GM12878 (cell line): ENCODE measurements around the gene NF1. TPM values are rescaled to one million over a fixed set of nuclear protein-coding genes. Genes with fewer than 3 reads are reported as not detected.
A peak's percentile ranks its signal among the peaks of the same experiment; 100 is the strongest.

Experiments used
- BHLHE40 ChIP-seq, 2 experiments: fragments of 450-650 bp in 1 of 2; IDR thresholded peaks; 2 replicates each; pipeline ENCODE4 v1.6.1; 2011 to 2017; ENCODE audit warnings: low read depth in 2 of 2, borderline replicate concordance in 1 of 2, improper control_type of control experiment in 1 of 2, low read length in 1 of 2, mild to moderate bottlenecking in 1 of 2
- CREM ChIP-seq: IDR thresholded peaks from 2 replicates; pipeline ENCODE4 v1.6.1; 2014; ENCODE audit warnings: antibody characterized with exemption, low read depth
- HSF1 ChIP-seq: fragments of 150-350 bp; IDR thresholded peaks from 2 replicates; pipeline ENCODE4 v1.6.1; 2014; ENCODE audit warnings: mild to moderate bottlenecking, low read depth, low read length
- KAT2A ChIP-seq: conservative IDR thresholded peaks from 2 replicates; pipeline ENCODE4 v1.6.1; 2011; ENCODE audit warnings: low read depth, low read length; ENCODE audit not compliant: control insufficient read depth
- KLF5 ChIP-seq: fragments of 450-650 bp; IDR thresholded peaks from 2 replicates; pipeline ENCODE4 v1.6.1; 2014; ENCODE audit warnings: mild to moderate bottlenecking; ENCODE audit not compliant: partially characterized antibody
- LARP7 ChIP-seq: fragments of 450-650 bp; IDR thresholded peaks from 2 replicates; pipeline ENCODE4 v1.6.1; 2017; ENCODE audit warnings: mild to moderate bottlenecking
- RAD21 ChIP-seq: IDR thresholded peaks from 2 replicates; pipeline ENCODE4 v1.6.1; 2011; ENCODE audit warnings: mild to moderate bottlenecking, low read depth, low read length, moderate library complexity; ENCODE audit not compliant: insufficient read depth
- RUNX3 ChIP-seq: IDR thresholded peaks from 2 replicates; pipeline ENCODE4 v1.6.1; 2012; ENCODE audit warnings: low read length, inconsistent platforms
- SKIL ChIP-seq: fragments of 450-650 bp; IDR thresholded peaks from 2 replicates; pipeline ENCODE4 v1.6.1; 2017; ENCODE audit warnings: mild to moderate bottlenecking, low read depth, inconsistent platforms; ENCODE audit not compliant: poor library complexity, severe bottlenecking
- SMARCA5 ChIP-seq: fragments of 450-650 bp; IDR thresholded peaks from 2 replicates; pipeline ENCODE4 v1.6.1; 2017; ENCODE audit warnings: mild to moderate bottlenecking
- TARDBP ChIP-seq: IDR thresholded peaks from 2 replicates; pipeline ENCODE4 v1.6.1; 2016; ENCODE audit warnings: borderline replicate concordance
- YY1 ChIP-seq: IDR thresholded peaks from 2 replicates; pipeline ENCODE4 v1.6.1; 2011; ENCODE audit warnings: low read depth, mild to moderate bottlenecking, low read length
- ZBTB11 ChIP-seq: fragments of 450-650 bp; formaldehyde crosslinking; IDR thresholded peaks from 2 replicates; pipeline ENCODE4 v1.5.0; 2022; ENCODE audit warnings: mild to moderate bottlenecking, missing genetic modification characterization
- ZSCAN29 ChIP-seq: fragments of 450-650 bp; IDR thresholded peaks from 2 replicates; pipeline ENCODE4 v1.6.1; 2017; ENCODE audit warnings: mild to moderate bottlenecking, moderate library complexity
- polyA plus RNA-seq, 11 experiments: library from polyadenylated mRNA; depleted of rRNA in 4 of 11; unstranded in 6 of 11; stranded (reverse) in 5 of 11; fragments of >200 nt; fragmentation: Nextera tagmentation in 4 of 11; fragmentation: Illumina TruSeq in 1 of 11; extraction: Ambion mirVana in 4 of 11; extraction: Trizol in 1 of 11; gene quantifications; 1 replicate in 1 of 11; 2 replicates in 10 of 11; pipeline versions ENCODE4 v1.2.1 to v1.2.3, GENCODE V29; 2011 to 2016; ENCODE audit warnings: inconsistent platforms in 2 of 11, missing spikeins in 2 of 11, low read depth in 1 of 11
- total RNA-seq, 4 experiments: library from RNA; depleted of rRNA in 3 of 4; stranded (reverse); fragments of >200 nt in 3 of 4; fragmentation: Illumina TruSeq in 1 of 4; extraction: Trizol in 1 of 4; gene quantifications; 2 replicates each; pipeline versions ENCODE4 v1.2.1 to v1.2.3, GENCODE V29; 2013 to 2021
- TF ChIP-seq, protein P1 (sequence below): fragments of 450-650 bp; IDR thresholded peaks from 2 replicates; pipeline ENCODE4 v1.6.1; 2017; ENCODE audit warnings: mild to moderate bottlenecking, moderate library complexity

Gene NF1
- total and polyA plus RNA-seq, 10 of the 15 experiments (the other 5 are each of a cell fraction or from before 2014, with no cell fraction given): 2.5 to 31.8 (median 16.6) TPM

GRCh38 chr17:31094600-31095235, at the start of gene NF1 (continued):
- no peak for TF ChIP-seq HSF1
- no peak for TF ChIP-seq LARP7
- TF ChIP-seq CREM: peak; percentile 74
- no peak for TF ChIP-seq SKIL
- no peak for TF ChIP-seq KLF5
- TF ChIP-seq RAD21: no peak
- TF ChIP-seq YY1: peak; percentile 94
- 0 out of 2 replicates have a peak, but pooled peaks have one; percentile 25 for TF ChIP-seq ZBTB11 (CRISPR knock-in tag)
- TF ChIP-seq TARDBP: no peak
- TF ChIP-seq SMARCA5: no peak
- TF ChIP-seq ZSCAN29: no peak
- peak in 1 of 2 experiments; percentile 35; a peak in 1 of 4 replicates for TF ChIP-seq BHLHE40 (IDR thresholded peaks at IDR 0.05; ENCODE audit: borderline replicate concordance in 1 of 2, low read depth in 2 of 2, low read length in 1 of 2)
- TF ChIP-seq KAT2A: no peak
- peak; percentile 37; the same call in 1 of the 2 replicates for TF ChIP-seq RUNX3
- TF ChIP-seq, protein P1, sequence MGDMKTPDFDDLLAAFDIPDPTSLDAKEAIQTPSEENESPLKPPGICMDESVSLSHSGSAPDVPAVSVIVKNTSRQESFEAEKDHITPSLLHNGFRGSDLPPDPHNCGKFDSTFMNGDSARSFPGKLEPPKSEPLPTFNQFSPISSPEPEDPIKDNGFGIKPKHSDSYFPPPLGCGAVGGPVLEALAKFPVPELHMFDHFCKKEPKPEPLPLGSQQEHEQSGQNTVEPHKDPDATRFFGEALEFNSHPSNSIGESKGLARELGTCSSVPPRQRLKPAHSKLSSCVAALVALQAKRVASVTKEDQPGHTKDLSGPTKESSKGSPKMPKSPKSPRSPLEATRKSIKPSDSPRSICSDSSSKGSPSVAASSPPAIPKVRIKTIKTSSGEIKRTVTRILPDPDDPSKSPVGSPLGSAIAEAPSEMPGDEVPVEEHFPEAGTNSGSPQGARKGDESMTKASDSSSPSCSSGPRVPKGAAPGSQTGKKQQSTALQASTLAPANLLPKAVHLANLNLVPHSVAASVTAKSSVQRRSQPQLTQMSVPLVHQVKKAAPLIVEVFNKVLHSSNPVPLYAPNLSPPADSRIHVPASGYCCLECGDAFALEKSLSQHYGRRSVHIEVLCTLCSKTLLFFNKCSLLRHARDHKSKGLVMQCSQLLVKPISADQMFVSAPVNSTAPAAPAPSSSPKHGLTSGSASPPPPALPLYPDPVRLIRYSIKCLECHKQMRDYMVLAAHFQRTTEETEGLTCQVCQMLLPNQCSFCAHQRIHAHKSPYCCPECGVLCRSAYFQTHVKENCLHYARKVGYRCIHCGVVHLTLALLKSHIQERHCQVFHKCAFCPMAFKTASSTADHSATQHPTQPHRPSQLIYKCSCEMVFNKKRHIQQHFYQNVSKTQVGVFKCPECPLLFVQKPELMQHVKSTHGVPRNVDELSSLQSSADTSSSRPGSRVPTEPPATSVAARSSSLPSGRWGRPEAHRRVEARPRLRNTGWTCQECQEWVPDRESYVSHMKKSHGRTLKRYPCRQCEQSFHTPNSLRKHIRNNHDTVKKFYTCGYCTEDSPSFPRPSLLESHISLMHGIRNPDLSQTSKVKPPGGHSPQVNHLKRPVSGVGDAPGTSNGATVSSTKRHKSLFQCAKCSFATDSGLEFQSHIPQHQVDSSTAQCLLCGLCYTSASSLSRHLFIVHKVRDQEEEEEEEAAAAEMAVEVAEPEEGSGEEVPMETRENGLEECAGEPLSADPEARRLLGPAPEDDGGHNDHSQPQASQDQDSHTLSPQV: no peak
